Naive thymus-derived CD8-positive, alpha-beta T cell (primary cell): ENCODE data around the gene IFT74. TPM values are rescaled to one million over a fixed set of nuclear protein-coding genes. Genes with fewer than 3 reads are reported as not detected.
"Not testable (repeated sequence)": the region's sequence is repeated elsewhere in the genome, so short reads cannot be mapped to it uniquely, and the experiment has no call there.

ENCODE experiments used
- ATAC-seq, 2 donors: fragments of 150-1000 bp; cut with Tn5 transposase in 1 of 2; sonication (Bioruptor Pico), chemical (Tn5 transposase) in 1 of 2; 1 replicate in 1 of 2; 2 replicates in 1 of 2; pipeline ENCODE4 v1.10.0; 2021; ENCODE audit warnings: mild to moderate bottlenecking in 2 of 2, moderate library complexity in 2 of 2
- POLR2A ChIA-PET: fragments of 350-600 bp; sonication (Branson Sonifier 250); formaldehyde crosslinking; loops from one replicate; lab custom pipeline; 2021; ENCODE audit warnings: antibody characterized with exemption; lab: Charles Lee
- DNase-seq, 10 donors: peaks; one replicate each; pipeline versions ENCODE4 v3.0.0 to v3.0.0-alpha.2; 2020 to 2022
- H3K27ac Mint-ChIP-seq, 10 donors: one replicate each; pipeline ENCODE4 v1.8.0; 2020 to 2022; ENCODE audit warnings: mild to moderate bottlenecking in 10 of 10, mixed read lengths in 10 of 10, moderate library complexity in 4 of 10, inconsistent platforms in 1 of 10
- H3K27me3 Mint-ChIP-seq, 5 donors: one replicate each; pipeline ENCODE4 v1.8.0; 2021 to 2022; ENCODE audit warnings: mixed read lengths in 5 of 5
- H3K36me3 Mint-ChIP-seq, 3 donors: one replicate each; pipeline ENCODE4 v1.8.0; 2020 to 2022; ENCODE audit warnings: mixed read lengths in 3 of 3, mild to moderate bottlenecking in 2 of 3, inconsistent platforms in 1 of 3
- H3K4me1 Mint-ChIP-seq, 4 donors: one replicate each; pipeline ENCODE4 v1.8.0; 2021 to 2022; ENCODE audit warnings: mixed read lengths in 4 of 4
- H3K4me3 Mint-ChIP-seq, 10 donors: one replicate each; pipeline ENCODE4 v1.8.0; 2020 to 2022; ENCODE audit warnings: mild to moderate bottlenecking in 10 of 10, mixed read lengths in 10 of 10, moderate library complexity in 6 of 10, inconsistent platforms in 1 of 10
- H3K9me3 Mint-ChIP-seq, 9 donors: one replicate each; pipeline ENCODE4 v1.8.0; 2020 to 2022; ENCODE audit warnings: mixed read lengths in 9 of 9, mild to moderate bottlenecking in 3 of 9, inconsistent platforms in 1 of 9, moderate library complexity in 1 of 9
- polyA plus RNA-seq, 3 donors: library from polyadenylated mRNA; unstranded; fragments of 300-500 nt; fragmentation: Illumina TruSeq; gene quantifications; one replicate each; pipeline ENCODE4 v1.2.3, GENCODE V29; 2021
- total RNA-seq, 8 experiments: library from RNA in 2 of 8; stranded (reverse) in 2 of 8; gene quantifications; one replicate each; pipeline ENCODE4 v1.2.3 and lab custom pipeline; 2021 to 2026

The IFT74 gene
- total and polyA plus RNA-seq, 5 experiments from 2014 or later = 7.5 to 15.4 (median 10.9) TPM

DNA sequence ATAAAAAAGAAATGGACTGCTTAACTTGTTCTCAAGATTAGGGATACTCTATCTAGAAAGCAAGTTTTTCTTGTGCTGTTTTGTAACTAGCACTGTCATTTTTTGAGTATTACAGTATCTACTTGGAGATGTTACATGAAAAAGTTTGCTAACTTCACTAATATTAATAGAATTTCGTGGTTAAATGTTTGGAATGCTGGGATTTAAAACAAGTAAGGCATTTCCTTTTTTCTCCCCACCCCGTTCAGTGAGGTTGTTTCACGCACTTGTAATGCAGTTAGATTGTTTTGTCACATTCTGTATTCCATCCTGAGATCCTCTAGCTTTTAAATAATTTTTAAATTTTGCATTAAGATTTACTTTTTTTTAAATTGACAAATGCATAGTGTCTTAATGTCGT, 132.8 kb downstream of the IFT74 start:
- POLR2A ChIA-PET = no interaction called here
- Mint-ChIP-seq H3K9me3 (peaks cover 0 to 2% (median 0%) of the 10 kb centered on the region in 9 donors), H3K27ac (no peak overlapping the region), H3K4me1 (peaks cover 0 to 8% (median 4%) of the 10 kb centered on the region in 4 donors), H3K27me3 (peaks cover 0 to 11% (median 3%) of the 10 kb centered on the region in 5 donors), H3K4me3 (no peak overlapping the region), H3K36me3 (peaks cover 0 to 4% (median 0%) of the 10 kb centered on the region in 3 donors)
- DNase-seq (no peak), ATAC-seq (no peak)

DNA sequence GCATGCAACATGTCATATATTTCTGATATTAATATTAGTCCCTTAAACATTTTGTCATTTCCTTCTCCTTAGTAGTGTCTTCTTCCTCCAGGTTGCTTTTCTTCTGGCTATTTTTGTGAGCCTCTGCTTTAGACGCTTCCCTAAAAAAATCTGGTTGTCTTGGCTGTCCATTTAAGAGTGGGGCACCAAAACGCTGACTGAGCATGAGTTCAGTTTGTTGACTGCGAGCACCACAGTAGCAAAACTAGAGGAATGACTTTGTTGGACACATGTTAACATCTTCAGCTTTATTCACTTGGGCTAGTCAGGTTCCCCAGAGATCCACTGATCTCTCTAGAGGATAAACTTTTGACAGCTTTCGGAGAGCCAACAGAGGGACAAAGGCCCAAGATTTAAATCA, 133.5 kb downstream of the IFT74 start:
- Mint-ChIP-seq H3K27ac (no peak overlapping the region), H3K9me3 (peaks cover 0 to 4% (median 0%) of the 10 kb centered on the region in 9 donors), H3K27me3 (peaks cover 2 to 16% (median 7%) of the 10 kb centered on the region in 5 donors), H3K36me3 (peaks cover 0 to 4% (median 3%) of the 10 kb centered on the region in 3 donors), H3K4me3 (no peak overlapping the region), H3K4me1 (peaks cover 0 to 9% (median 4%) of the 10 kb centered on the region in 4 donors)
- POLR2A ChIA-PET = no interaction called here
- ATAC-seq (no peak), DNase-seq (no peak)

DNA sequence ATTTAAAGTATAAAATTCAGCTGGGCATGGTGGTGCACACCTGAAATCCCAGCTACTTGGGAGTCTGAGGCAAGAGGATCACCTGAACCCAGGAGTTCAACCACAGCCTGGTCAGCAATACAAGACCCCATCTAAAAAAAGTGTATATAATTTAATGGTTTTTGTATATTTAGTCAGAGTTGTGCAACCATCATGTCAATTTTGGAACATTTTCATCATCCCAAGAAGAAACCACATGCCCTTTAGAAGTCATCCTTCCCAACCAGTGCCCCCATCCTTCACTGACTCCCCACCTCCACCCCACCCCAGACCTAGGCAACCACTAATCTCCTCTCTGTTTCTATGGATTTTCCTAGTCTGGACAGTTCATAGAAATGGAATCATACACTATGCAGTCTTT, 134.0 kb downstream of the IFT74 start:
- POLR2A ChIA-PET = no interaction called here
- ATAC-seq (no peak), DNase-seq (no peak)
- peaks cover 0 to 5% (median 4%) of the 10 kb centered on the region in 3 donors for H3K36me3 Mint-ChIP-seq
- no peak overlapping the region for H3K4me3 Mint-ChIP-seq
- peaks cover 0 to 9% (median 4%) of the 10 kb centered on the region in 4 donors for H3K4me1 Mint-ChIP-seq
- peaks cover 2 to 20% (median 10%) of the 10 kb centered on the region in 5 donors for H3K27me3 Mint-ChIP-seq
- H3K27ac Mint-ChIP-seq = no peak overlapping the region
- peaks cover 0 to 4% (median 0%) of the 10 kb centered on the region in 9 donors for H3K9me3 Mint-ChIP-seq

DNA sequence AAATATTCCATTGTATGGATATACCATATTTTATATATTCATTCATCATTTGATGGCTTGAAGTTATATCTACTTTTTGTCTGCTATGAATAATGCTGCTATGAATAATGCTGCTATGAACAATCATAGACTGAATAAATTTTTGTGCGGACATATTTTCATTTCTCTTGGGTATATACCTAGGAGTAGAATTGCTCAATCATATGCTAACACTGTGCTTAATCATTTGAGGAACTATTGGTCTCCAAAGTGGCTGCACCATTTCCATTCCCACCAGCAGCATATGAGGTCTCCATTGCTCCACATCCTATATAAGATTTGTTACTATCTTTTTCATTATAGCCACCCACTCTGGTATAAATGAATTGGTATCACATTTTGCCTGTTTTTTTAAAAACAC, 134.5 kb downstream of the IFT74 start:
- H3K27me3 Mint-ChIP-seq = peaks cover 4 to 25% (median 12%) of the 10 kb centered on the region in 5 donors
- H3K4me1 Mint-ChIP-seq = peaks cover 0 to 9% (median 4%) of the 10 kb centered on the region in 4 donors
- ATAC-seq = no peak
- DNase-seq = no peak
- peaks cover 0 to 6% (median 0%) of the 10 kb centered on the region in 9 donors for H3K9me3 Mint-ChIP-seq
- H3K36me3 Mint-ChIP-seq = peaks cover 0 to 5% (median 4%) of the 10 kb centered on the region in 3 donors
- POLR2A ChIA-PET = no interaction called here
- H3K4me3 Mint-ChIP-seq = no peak overlapping the region
- no peak overlapping the region for H3K27ac Mint-ChIP-seq

DNA sequence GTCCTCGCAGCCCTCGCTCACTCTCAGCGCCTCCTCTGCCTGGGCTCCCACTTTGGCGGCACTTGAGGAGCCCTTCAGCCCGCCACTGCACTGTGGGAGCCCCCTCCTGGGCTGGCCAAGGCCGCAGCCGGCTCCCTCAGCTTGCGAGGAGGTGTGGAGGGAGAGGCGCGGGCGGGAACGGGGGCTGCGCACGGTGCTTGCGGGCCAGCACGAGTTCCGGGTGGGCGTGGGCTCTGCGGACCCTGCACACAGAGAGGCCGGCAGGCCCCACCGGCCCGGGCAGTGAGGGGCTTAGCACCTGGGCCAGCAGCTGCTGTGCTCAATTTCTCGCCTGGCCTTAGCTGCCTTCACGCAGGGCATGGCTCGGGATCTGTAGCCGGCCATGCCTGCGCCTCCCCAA, 136.3 kb downstream of the IFT74 start:
- H3K36me3 Mint-ChIP-seq = peaks cover 0 to 14% (median 5%) of the 10 kb centered on the region in 3 donors
- peaks cover 5 to 30% (median 17%) of the 10 kb centered on the region in 5 donors for H3K27me3 Mint-ChIP-seq
- H3K4me1 Mint-ChIP-seq, H3K27ac Mint-ChIP-seq, DNase-seq, ATAC-seq, H3K4me3 Mint-ChIP-seq, POLR2A ChIA-PET: not testable (repeated sequence)
- peaks cover 0 to 11% (median 0%) of the 10 kb centered on the region in 9 donors for H3K9me3 Mint-ChIP-seq

DNA sequence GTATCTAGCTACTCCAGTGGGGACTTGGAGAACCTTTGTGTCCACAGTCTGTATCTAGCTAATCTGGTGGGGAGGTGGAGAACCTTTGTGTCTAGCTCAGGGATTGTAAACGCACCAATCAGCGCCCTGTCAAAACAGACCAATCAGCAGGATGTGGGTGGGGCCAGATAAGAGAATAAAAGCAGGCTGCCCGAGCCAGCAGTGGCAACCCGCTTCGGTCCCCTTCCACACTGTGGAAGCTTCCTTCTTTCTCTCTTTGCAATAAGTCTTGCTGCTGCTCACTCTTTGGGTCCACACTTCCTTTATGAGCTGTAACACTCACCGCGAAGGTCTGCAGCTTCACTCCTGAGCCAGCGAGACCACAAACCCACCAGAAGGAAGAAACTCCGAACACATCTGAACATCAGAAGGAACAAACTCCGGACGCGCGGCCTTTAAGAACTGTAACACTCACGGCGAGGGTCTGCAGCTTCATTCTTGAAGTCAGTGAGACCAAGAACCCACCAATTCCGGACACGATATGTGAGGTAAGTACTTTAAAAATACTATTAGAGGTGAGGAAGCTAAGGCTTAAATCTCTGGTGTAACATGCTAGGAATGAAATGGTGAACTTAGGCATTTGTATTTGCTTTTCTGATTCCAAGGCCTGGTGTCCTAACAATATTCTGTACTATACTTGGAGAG, 137.3 kb downstream of the IFT74 start:
- Mint-ChIP-seq H3K27ac (peak overlapping the region in 1 of 10 donors; percentile 33), H3K36me3 (peaks cover 0 to 14% (median 5%) of the 10 kb centered on the region in 3 donors), H3K9me3 (peaks cover 0 to 11% (median 2%) of the 10 kb centered on the region in 9 donors), H3K4me3 (peak overlapping the region in 2 of 10 donors; percentile 11 to 31), H3K27me3 (peaks cover 5 to 30% (median 17%) of the 10 kb centered on the region in 5 donors)
- POLR2A ChIA-PET, ATAC-seq, DNase-seq, H3K4me1 Mint-ChIP-seq: not testable (repeated sequence)

DNA sequence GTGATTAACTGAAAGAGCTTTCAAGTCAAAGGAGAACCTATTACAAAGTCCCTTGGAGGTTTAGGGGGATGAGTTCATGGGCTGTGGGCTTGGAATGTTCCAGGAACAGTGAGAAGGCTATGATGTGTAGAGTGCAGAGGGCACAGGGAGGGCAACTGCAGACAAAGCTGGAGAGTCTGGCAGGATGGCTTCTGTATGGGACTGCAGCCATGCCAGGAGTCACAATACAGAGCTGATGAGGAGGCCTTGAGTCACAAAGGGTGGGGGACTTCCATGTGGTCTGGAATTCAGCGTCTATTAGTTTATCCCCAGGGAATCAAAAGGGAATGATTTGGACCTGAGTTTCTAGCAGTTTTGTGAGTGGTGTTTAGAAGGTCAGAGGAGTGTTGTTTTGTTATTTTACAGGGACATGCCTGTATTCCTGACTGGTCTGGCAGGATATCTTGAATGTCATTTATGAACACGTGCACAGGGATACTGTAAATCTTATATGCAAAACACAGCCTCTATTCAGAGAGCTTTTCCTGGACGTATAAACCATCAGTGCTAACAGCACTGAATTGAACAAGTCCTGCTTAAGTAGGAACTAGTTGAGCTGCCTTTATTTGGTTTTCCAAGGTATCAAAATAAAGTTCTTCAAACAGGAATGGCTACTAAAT, 138.6 kb downstream of the IFT74 start:
- POLR2A ChIA-PET = no interaction called here
- DNase-seq = no peak
- Mint-ChIP-seq H3K27me3 (peaks cover 5 to 31% (median 17%) of the 10 kb centered on the region in 5 donors), H3K4me1 (peaks cover 0 to 9% (median 4%) of the 10 kb centered on the region in 4 donors), H3K4me3 (no peak overlapping the region), H3K27ac (no peak overlapping the region), H3K9me3 (peaks cover 0 to 11% (median 2%) of the 10 kb centered on the region in 9 donors), H3K36me3 (peaks cover 0 to 14% (median 9%) of the 10 kb centered on the region in 3 donors)
- ATAC-seq = no peak

DNA sequence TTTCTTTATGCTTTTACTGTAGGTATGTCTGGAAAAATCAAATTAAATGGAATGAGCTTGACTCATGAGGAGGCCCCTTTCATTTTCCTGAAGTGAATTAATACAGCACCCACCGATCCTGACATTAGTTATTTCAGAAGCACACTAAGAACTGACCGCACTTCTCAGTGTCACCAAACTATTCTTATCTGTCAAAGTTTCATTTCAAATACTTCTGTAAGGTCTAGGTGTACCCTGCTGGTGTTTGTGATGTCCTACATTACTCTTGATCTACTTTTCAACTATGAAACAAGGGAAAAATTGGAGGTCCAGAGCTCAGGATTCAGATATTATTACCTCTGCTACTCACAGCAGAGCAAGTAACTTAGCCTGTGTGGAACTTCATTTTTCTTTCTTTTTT, 151.0 kb downstream of the IFT74 start:
- no peak overlapping the region for H3K27ac Mint-ChIP-seq
- H3K4me3 Mint-ChIP-seq = no peak overlapping the region
- DNase-seq (no peak), ATAC-seq (no peak)
- peaks cover 0 to 11% (median 8%) of the 10 kb centered on the region in 5 donors for H3K27me3 Mint-ChIP-seq
- POLR2A ChIA-PET = no interaction called here
- H3K36me3 Mint-ChIP-seq = no peaks in the 10 kb centered on the region
- no peaks in the 10 kb centered on the region for H3K4me1 Mint-ChIP-seq
- H3K9me3 Mint-ChIP-seq = peaks cover 0 to 9% (median 4%) of the 10 kb centered on the region in 9 donors

DNA sequence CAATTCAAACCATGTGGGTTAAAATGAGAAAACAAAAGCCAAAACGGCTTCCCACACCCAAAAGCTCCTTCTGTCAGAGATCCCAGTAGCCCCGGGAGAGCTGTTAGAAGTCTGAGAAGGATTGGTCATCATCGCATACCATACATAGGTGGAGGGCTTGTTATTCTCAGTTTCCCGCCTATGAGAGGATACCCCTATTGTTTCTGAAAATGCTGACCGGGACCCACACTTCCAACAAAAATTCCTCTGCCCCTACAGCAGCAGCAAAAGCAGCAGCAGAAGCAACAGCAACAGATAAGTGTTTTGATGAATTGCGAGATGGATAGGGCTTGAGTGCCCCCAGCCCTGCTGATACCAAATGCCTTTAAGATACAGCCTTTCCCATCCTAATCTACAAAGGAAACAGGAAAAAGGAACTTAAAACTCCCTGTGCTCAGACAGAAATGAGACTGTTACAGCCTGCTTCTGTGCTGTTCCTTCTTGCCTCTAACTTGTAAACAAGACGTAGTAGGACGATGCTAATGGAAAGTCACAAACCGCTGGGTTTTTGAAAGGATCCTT, 152.8 kb downstream of the IFT74 start, which contains the start of gene TEK:
TSS of gene TEK (plus strand) at position 245 of the 561 bp plus-strand sequence. CDS start 366 bp downstream, outside the sequence.
- Mint-ChIP-seq H3K4me1 (no peaks in the 10 kb centered on the region), H3K9me3 (peaks cover 0 to 9% (median 0%) of the 10 kb centered on the region in 9 donors), H3K27me3 (peaks cover 1 to 19% (median 8%) of the 10 kb centered on the region in 5 donors), H3K27ac (no peak within 1 kb of the TSS), H3K36me3 (no peaks in the 10 kb centered on the region), H3K4me3 (no peak within 1 kb of the TSS)
- no peak for DNase-seq
- POLR2A ChIA-PET = no interaction called here
- ATAC-seq = no peak

DNA sequence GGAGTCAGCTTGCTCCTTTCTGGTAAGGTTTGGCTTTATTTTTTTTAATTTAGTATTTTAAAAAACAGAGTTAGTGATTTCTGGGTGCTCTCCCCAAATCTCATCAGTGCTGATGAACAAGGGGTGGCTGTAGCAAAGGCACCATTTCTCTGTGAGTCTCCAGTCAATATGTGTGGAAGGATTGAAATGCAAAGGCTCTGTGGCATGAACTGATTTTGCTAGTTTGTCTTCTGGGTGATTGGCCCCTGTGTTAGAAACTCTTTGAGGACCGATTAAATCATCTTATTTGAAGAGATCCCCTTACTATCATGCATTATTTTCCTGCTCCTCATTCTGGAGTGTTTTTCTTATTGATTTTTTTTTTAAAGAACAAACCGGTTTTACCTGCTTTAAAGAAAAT, 153.4 kb downstream of the IFT74 start:
- POLR2A ChIA-PET = no interaction called here
- ATAC-seq = no peak
- no peak for DNase-seq
- no peak overlapping the region for H3K4me3 Mint-ChIP-seq
- no peak overlapping the region for H3K27ac Mint-ChIP-seq
- peaks cover 1 to 19% (median 8%) of the 10 kb centered on the region in 5 donors for H3K27me3 Mint-ChIP-seq
- H3K4me1 Mint-ChIP-seq = no peaks in the 10 kb centered on the region
- H3K36me3 Mint-ChIP-seq = no peaks in the 10 kb centered on the region
- peaks cover 0 to 9% (median 0%) of the 10 kb centered on the region in 9 donors for H3K9me3 Mint-ChIP-seq

DNA sequence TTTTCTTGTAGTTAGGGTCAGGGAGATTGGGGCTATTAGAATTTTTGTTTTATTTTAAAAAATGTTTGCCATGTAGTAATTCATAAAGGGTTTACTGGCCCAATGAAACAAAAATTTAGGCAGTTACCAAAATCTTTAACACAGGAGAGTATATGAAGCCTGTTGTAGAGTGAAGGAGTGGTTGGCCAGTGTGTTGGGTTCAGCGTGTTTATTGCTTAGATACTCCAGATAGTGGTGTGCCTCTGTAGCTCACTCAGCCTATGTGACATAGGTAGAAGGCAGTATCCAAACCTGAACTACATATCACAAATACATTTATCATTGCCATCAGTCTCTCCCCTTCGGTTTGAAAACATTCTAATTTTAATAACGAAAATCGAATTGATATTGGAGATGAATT, 154.0 kb downstream of the IFT74 start:
- ATAC-seq = no peak
- H3K36me3 Mint-ChIP-seq = no peaks in the 10 kb centered on the region
- H3K27me3 Mint-ChIP-seq = peaks cover 1 to 19% (median 8%) of the 10 kb centered on the region in 5 donors
- POLR2A ChIA-PET = interaction anchor here (0.7 kb wide), 1 partner anchor 21 kb away, joined by 4 read pairs; no protein-coding TSS in a partner anchor
- H3K27ac Mint-ChIP-seq = no peak overlapping the region
- H3K9me3 Mint-ChIP-seq = peaks cover 0 to 9% (median 0%) of the 10 kb centered on the region in 9 donors
- DNase-seq = no peak
- no peak overlapping the region for H3K4me3 Mint-ChIP-seq
- no peaks in the 10 kb centered on the region for H3K4me1 Mint-ChIP-seq

DNA sequence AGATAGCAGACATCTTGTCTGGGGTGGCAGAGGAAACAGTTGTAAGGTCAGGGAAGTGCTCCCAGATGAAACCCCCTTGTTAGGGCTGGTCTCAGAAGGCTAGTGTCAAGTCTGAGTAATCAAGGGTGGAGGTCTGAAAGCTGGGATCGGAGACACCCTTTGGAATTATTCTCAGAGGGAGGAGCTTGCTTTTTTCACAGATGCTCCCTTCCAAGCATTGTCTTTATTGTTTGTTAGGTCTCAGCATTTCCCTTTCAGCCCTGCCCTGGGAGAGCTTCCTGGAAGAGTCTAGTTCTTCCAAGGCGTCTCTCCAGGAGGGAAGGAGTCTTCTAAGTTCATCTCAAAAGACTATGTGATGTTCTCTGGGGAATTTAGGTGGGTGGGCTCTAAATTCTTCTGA, 156.0 kb downstream of the IFT74 start:
- no peak for DNase-seq
- peaks cover 3 to 19% (median 13%) of the 10 kb centered on the region in 5 donors for H3K27me3 Mint-ChIP-seq
- H3K27ac Mint-ChIP-seq = no peak overlapping the region
- ATAC-seq = no peak
- POLR2A ChIA-PET = no interaction called here
- no peaks in the 10 kb centered on the region for H3K4me1 Mint-ChIP-seq
- H3K9me3 Mint-ChIP-seq = no peaks in the 10 kb centered on the region
- no peaks in the 10 kb centered on the region for H3K36me3 Mint-ChIP-seq
- H3K4me3 Mint-ChIP-seq = no peak overlapping the region
